MM.1S (cell line): ENCODE measurements around the gene PDE1C.

ENCODE experiments used
- CTCF ChIP-seq: fragments of 300-600 bp; sonication (generic); IDR thresholded peaks from 2 replicates; pipeline ENCODE4 v1.5.1; 2016; ENCODE audit warnings: antibody characterized with exemption, low read length, mixed read lengths
- EZH2 ChIP-seq: fragments of 300-600 bp; sonication (generic); optimal IDR thresholded peaks from 2 replicates; pipeline ENCODE3; 2017; ENCODE audit warnings: low read depth, mild to moderate bottlenecking, antibody characterized with exemption, low read length, mixed read lengths
- EZH2phosphoT487 ChIP-seq: fragments of 300-600 bp; sonication (generic); IDR thresholded peaks from 2 replicates; pipeline ENCODE4 v1.6.1; 2018; ENCODE audit warnings: antibody characterized with exemption, low read length

- no peak for TF ChIP-seq EZH2
- TF ChIP-seq CTCF: no peak
- no peak for TF ChIP-seq EZH2phosphoT487
Measured at GRCh38 chr7:32089256-32089655, 19.0 kb upstream of the PDE1C start.
